GM19328 (cell line): ENCODE results near the gene EXOC3L1.

ENCODE experiments used
- ATAC-seq: cut with Tn5 transposase; IDR thresholded peaks from one replicate; pipeline ENCODE4 v1.9.1; 2021; ENCODE audit warnings: mild to moderate bottlenecking, moderate library complexity; ENCODE audit not compliant: unreplicated experiment

The EXOC3L1 gene

GRCh38 chr16:67183627-67184452 is 6.1 kb downstream of the EXOC3L1 start, which contains the start of gene MATCAP1:
Gene MATCAP1, minus strand, starts transcription at chr16:67183963. Its CDS starts 3,353 bp downstream, at chr16:67180610.
- ATAC-seq = peak; percentile 88

- ATAC-seq = no peak
Observed at GRCh38 chr16:67183284-67183626, 6.7 kb downstream of the EXOC3L1 start.

GRCh38 chr16:67182288-67182687 is 7.6 kb downstream of the EXOC3L1 start:
- no peak for ATAC-seq

- ATAC-seq = no peak
Observed at GRCh38 chr16:67181346-67181745, 8.6 kb downstream of the EXOC3L1 start.

GRCh38 chr16:67180166-67180565 is 9.8 kb downstream of the EXOC3L1 start:
- no peak for ATAC-seq

- ATAC-seq = no peak
Observed at GRCh38 chr16:67179421-67180080, 10.4 kb downstream of the EXOC3L1 start.

- no peak for ATAC-seq
Observed at GRCh38 chr16:67177743-67178699, 11.9 kb downstream of the EXOC3L1 start.

GRCh38 chr16:67176662-67177061 is 13.3 kb downstream of the EXOC3L1 start:
- ATAC-seq = no peak

GRCh38 chr16:67174706-67175231 is 15.2 kb downstream of the EXOC3L1 start:
- ATAC-seq = no peak

- no peak for ATAC-seq
Observed at GRCh38 chr16:67173808-67174705, 15.9 kb downstream of the EXOC3L1 start.

GRCh38 chr16:67173323-67173722 is 16.6 kb downstream of the EXOC3L1 start:
- ATAC-seq = no peak

- ATAC-seq = no peak
Observed at GRCh38 chr16:67170949-67171649, 18.8 kb downstream of the EXOC3L1 start.

- ATAC-seq = no peak
Observed at GRCh38 chr16:67170168-67170948, 19.6 kb downstream of the EXOC3L1 start, which contains the start of gene NOL3. Gene NOL3, plus strand, starts transcription at chr16:67170538.

- ATAC-seq = no peak
Observed at GRCh38 chr16:67169642-67170167, 20.2 kb downstream of the EXOC3L1 start.

GRCh38 chr16:67169011-67169451 is 20.9 kb downstream of the EXOC3L1 start:
- no peak for ATAC-seq

- no peak for ATAC-seq
Observed at GRCh38 chr16:67167588-67167987, 22.3 kb downstream of the EXOC3L1 start.

GRCh38 chr16:67166598-67167168 is 23.3 kb downstream of the EXOC3L1 start:
- no peak for ATAC-seq

GRCh38 chr16:67166110-67166547 is 23.8 kb downstream of the EXOC3L1 start:
- ATAC-seq = no peak
